Stimulated activated CD4-positive, alpha-beta T cell treated with anti-CD3 and anti-CD28 coated beads, Interleukin-12 subunit alpha, Interleukin-12 subunit beta, amount 100 ng/mL, for 24 hours (primary cell): Measurements from ENCODE around the gene PRRC2B.
"Not testable (repeated sequence)": the region's sequence is repeated elsewhere in the genome, so short reads cannot be mapped to it uniquely, and the experiment has no call there.

Experiments
- DNase-seq, 2 experiments: peaks; one replicate each; pipeline ENCODE4 v3.0.0-alpha.2; 2020; ENCODE audit warnings: low read depth in 2 of 2

PRRC2B gene

DNA sequence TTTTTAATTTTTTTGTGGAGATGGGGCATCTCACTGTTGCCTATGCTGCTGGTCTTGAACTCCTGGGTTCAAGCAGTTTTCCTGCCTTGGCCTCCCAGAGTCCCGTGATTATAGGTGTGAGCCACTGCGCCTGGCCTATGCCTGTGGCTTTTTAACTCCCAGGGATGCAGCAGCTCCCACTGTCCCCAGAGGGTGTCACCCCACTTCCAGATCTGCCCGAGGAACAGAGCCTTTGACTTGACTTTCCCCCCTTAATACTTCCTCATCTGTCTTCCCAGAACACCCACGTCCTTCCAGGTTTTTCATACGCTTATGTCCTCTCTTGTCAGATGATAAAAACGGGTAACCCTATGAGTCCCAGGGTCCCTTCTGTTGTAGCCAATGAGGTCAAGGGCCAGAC is 7.6 kb upstream of the PRRC2B start:
- no peak for DNase-seq

- DNase-seq = no peak
These were observed 6.5 kb upstream of the PRRC2B start for GRCh38 chr9:131387394-131387793.

DNA sequence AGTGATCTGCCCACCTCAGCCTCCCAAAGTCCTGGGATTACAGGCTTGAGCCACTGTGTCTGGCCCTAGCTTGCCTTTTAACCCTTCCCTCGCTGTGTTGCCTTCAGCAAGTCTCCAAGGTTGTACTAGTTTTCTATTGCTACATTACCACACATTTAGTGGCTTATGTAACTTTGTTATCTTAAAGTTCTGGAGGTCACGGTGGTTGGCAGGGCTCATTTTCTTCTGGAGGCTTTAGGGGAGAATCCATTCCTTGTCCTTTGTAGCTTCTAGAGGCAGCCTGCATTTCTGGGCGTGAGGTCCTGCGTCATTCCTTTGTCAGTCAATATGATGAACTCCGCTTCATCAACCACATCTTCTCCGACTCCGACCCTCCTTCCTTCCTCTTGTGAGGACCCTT is 2.9 kb upstream of the PRRC2B start:
- no peak for DNase-seq

GRCh38 chr9:131391504-131391903 is 2.4 kb upstream of the PRRC2B start:
- DNase-seq = no peak

DNA sequence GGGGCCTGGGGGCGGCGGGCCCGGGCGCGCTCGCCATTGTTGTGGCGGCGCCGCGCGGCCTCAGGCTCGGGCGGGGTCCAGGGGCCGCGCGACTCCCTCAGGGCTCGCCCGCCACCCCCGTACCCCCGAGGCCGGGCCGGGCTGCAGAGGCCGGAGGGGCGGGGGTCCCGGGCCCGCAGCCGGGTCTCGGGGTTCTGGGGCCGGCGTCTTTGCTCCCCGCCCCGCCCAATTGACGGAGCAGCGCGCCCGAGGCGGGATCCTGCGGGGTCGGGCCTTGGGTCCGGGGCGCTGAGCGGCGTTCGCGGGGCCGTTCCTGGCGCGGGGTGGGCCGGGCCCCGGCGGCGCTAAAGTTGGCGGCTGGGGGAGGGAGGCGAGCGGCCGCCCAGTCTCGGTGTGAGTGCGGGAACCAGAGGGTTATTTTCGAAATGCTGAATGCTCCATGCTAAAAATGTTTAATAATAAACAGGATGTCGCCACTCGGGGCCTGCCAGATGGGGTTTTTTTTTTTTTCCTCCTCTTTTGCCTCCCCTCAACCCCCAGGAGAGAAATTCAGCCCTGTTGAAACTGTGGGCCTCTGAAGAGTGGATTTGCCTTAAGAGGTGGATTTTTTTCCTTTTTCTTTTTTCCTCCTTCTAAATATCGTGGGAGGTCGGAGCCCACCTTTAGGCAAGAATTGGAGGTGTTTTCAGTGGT is 724 bp downstream of the PRRC2B start:
- DNase-seq = no peak

- DNase-seq = peak; percentile 58 to 66
These were observed 1.5 kb downstream of the PRRC2B start for GRCh38 chr9:131395157-131396098.

- not testable (repeated sequence) for DNase-seq
These were observed 2.2 kb downstream of the PRRC2B start for GRCh38 chr9:131396099-131396479.

- DNase-seq = no peak
These were observed 2.7 kb downstream of the PRRC2B start for GRCh38 chr9:131396626-131397025.

- no peak for DNase-seq
These were observed 3.4 kb downstream of the PRRC2B start for GRCh38 chr9:131397100-131397790.

- DNase-seq = no peak
These were observed 4.3 kb downstream of the PRRC2B start for GRCh38 chr9:131398204-131398603.

DNA sequence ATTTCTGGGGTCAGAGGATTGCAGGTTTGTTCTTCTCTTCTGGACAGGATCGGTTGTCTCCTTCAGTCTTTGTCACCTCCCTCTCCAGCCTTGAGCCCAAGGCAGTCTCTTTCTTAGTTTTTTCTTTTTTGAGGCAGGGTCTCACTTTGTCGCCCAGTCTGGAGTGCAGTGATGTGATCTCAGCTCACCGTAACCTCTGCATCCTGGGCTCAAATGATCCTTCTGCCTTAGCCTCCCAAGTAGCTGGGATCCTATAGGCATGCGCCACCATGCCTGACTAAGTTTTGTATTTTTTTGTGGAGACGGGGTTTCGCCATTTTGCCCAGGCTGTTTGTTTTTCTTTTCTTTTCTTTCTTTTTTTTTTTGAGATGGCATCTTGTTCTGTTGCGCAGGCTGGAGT is 6.1 kb downstream of the PRRC2B start:
- no peak for DNase-seq

- DNase-seq = no peak
These were observed 6.7 kb downstream of the PRRC2B start for GRCh38 chr9:131400627-131401026.

- no peak for DNase-seq
These were observed 8.2 kb downstream of the PRRC2B start for GRCh38 chr9:131402073-131402472.

- no peak for DNase-seq
These were observed 9.0 kb downstream of the PRRC2B start for GRCh38 chr9:131402738-131403492.

DNA sequence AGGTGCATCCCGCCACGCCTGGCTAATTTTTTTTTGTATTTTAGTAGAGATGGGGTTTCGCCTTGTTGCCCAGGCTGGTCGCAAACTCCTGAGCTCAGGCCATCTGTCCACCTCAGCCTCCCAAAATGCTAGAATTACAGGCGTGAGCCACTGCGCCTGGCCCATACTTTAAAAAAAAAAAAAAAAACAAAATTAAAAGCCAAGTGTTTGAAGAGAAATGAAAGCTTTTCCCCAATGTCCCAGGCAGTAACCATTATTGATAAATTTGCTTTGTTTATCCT is 9.5 kb downstream of the PRRC2B start:
- DNase-seq = no peak

DNA sequence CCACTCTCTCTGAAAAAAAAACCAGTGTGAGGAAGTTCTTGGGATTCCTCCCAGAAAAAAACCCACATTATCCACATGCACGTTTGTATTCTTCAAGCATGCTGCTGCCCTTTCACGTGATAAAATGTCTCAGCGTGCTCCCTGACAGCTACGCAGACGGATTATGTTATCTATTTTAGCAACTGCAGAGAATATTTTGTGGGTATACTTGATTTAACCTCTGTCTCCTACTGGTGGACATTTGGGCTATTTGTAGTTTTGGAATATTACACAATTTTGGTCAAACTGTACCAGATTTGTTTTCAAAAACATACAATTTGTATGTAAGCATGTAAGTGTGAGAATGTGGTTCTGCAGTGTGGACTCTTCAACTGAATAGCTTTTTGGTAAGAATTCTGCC is 10.7 kb downstream of the PRRC2B start:
- no peak for DNase-seq

- no peak for DNase-seq
These were observed 11.1 kb downstream of the PRRC2B start for GRCh38 chr9:131404987-131405386.

- DNase-seq = no peak
These were observed 11.5 kb downstream of the PRRC2B start for GRCh38 chr9:131405428-131405827.

GRCh38 chr9:131405858-131406537 is 12.1 kb downstream of the PRRC2B start:
- DNase-seq = no peak

DNA sequence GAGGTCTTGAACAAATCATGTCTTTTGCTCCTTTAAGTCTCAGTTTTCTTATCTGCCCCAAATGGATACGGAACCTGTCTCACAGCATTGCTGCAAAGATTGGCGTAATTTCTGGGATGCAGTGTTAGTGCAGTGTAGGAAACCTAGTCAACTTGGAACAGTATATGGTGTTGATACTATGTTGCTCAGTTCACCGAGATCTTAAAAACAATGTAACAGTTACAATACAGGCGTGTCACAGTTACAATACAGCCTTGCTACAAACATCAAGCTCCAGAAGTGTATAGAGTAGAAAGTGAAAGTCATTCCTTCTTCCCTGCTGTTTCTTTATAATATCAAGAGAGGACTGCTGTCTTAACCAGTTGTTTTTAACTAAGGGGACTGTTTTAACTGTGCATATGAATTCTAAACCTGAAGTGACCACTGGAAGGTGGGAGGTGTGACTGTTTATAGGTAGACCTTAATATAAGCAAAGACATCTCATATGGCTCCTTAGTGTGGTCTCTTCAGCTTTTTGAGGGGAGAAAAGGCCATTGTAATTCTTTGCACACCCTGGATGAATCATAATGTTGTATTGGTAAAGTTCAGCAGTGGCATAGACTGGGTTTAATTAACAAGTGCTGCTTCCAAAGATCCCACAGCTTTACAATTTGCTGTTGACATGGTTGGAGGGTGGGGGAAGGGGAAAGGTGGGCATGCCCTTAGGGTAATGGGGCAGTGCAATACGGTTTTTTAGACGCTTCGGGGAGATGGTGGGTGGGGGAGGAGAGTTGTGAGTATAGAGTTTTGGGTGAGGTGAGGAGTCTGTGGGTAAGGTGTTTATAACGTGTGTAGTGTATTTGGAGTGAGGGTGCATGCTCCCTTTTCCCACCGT is 12.9 kb downstream of the PRRC2B start:
- no peak for DNase-seq
